Suprapubic skin (tissue), 4 donors: ENCODE results near the gene ATE1. TPM values are rescaled to one million over a fixed set of nuclear protein-coding genes. Genes with fewer than 3 reads are reported as not detected.

Experiments used
- DNase-seq, 2 donors: peaks; one replicate each; pipeline ENCODE4 v3.0.0-alpha.2; 2019; ENCODE audit warnings: low spot score in 2 of 2
- H3K27ac ChIP-seq: fragments of 200-600 bp; sonication (generic); one replicate; pipeline ENCODE4 v1.5.1; 2019
- H3K27me3 ChIP-seq: fragments of 200-600 bp; sonication (generic); one replicate; pipeline ENCODE4 v1.5.1; 2019
- H3K36me3 ChIP-seq: fragments of 200-600 bp; sonication (generic); one replicate; pipeline ENCODE4 v1.5.1; 2019
- H3K4me1 ChIP-seq: fragments of 200-600 bp; sonication (generic); one replicate; pipeline ENCODE4 v1.5.1; 2019
- H3K4me3 ChIP-seq: fragments of 200-600 bp; sonication (generic); one replicate; pipeline ENCODE4 v1.5.1; 2019; ENCODE audit warnings: mild to moderate bottlenecking
- H3K9me3 ChIP-seq: fragments of 200-600 bp; sonication (generic); one replicate; pipeline ENCODE4 v1.5.1; 2019
- EP300 ChIP-seq: sonication (generic); formaldehyde crosslinking; IDR thresholded peaks from one replicate; pipeline ENCODE4 v1.6.1; 2017; ENCODE audit warnings: antibody characterized with exemption
- POLR2A ChIP-seq, 2 donors: fragments of 450-650 bp; IDR thresholded peaks; one replicate each; pipeline ENCODE4 v1.6.1; 2017; ENCODE audit warnings: antibody characterized with exemption in 2 of 2, mild to moderate bottlenecking in 2 of 2, moderate library complexity in 2 of 2
- POLR2AphosphoS5 ChIP-seq, 3 donors: sonication (generic); formaldehyde crosslinking; IDR thresholded peaks; one replicate each; pipeline ENCODE4 v1.6.1; 2017; ENCODE audit warnings: antibody characterized with exemption in 3 of 3
- WGBS: methylation state at CpG from one replicate; pipeline ENCODE4 v1.1.5; 2018; 5-methylcytosine and 5-hydroxymethylcytosine counted together
- total RNA-seq, 4 donors: library from RNA; depleted of rRNA; stranded (reverse); fragments of >200 nt; gene quantifications; one replicate each; pipeline ENCODE4 v1.1.0, GENCODE V29; 2016
- TF ChIP-seq, protein P1 (sequence below), 2 donors: fragments of 200-600 bp in 1 of 2; fragments of 450-650 bp in 1 of 2; sonication (generic) in 1 of 2; IDR thresholded peaks; one replicate each; pipeline ENCODE4 v1.5.1; 2016 to 2019; ENCODE audit warnings: antibody characterized with exemption in 2 of 2, mild to moderate bottlenecking in 1 of 2, moderate library complexity in 1 of 2

Gene ATE1
- total RNA-seq, 4 donors from 2014 or later, result 20.3 to 23.2 (median 21.7) TPM

DNA sequence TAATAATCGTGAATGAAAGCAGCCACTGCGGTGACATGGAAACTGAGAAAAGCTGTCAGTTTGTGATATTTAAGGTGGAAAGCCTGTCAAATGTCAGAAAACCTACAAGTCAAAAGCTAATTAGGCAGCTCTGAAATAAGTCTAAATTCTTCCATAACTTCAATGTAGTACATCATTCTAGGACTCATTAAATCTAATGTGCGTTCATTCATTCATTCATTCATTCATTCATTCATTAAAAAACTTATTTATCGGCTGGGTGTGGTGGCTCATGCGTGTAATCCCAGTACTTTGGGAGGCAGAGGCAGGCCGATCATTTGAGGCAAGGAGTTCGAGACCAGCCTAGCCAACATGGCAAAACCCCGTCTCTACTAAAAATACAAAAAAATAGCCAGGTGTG, 79.7 kb downstream of the ATE1 start:
- TF ChIP-seq POLR2AphosphoS5 (IDR thresholded peaks at IDR 0.05) (no peak), POLR2A (IDR thresholded peaks at IDR 0.05) (no peak), EP300 (no peak)
- TF ChIP-seq, protein P1, sequence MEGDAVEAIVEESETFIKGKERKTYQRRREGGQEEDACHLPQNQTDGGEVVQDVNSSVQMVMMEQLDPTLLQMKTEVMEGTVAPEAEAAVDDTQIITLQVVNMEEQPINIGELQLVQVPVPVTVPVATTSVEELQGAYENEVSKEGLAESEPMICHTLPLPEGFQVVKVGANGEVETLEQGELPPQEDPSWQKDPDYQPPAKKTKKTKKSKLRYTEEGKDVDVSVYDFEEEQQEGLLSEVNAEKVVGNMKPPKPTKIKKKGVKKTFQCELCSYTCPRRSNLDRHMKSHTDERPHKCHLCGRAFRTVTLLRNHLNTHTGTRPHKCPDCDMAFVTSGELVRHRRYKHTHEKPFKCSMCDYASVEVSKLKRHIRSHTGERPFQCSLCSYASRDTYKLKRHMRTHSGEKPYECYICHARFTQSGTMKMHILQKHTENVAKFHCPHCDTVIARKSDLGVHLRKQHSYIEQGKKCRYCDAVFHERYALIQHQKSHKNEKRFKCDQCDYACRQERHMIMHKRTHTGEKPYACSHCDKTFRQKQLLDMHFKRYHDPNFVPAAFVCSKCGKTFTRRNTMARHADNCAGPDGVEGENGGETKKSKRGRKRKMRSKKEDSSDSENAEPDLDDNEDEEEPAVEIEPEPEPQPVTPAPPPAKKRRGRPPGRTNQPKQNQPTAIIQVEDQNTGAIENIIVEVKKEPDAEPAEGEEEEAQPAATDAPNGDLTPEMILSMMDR (IDR thresholded peaks at IDR 0.05), result no peak
- H3K9me3 ChIP-seq, result peaks cover 5% of the 10 kb centered on the region
- H3K36me3 ChIP-seq, result peaks cover 13% of the 10 kb centered on the region
- DNase-seq, result no peak
- no peaks in the 10 kb centered on the region for H3K27me3 ChIP-seq
- no peak overlapping the region for H3K4me3 ChIP-seq
- no peak overlapping the region for H3K27ac ChIP-seq
- H3K4me1 ChIP-seq, result no peaks in the 10 kb centered on the region
- 91% methylated on average over 8 of the region's 8 CpGs for WGBS

DNA sequence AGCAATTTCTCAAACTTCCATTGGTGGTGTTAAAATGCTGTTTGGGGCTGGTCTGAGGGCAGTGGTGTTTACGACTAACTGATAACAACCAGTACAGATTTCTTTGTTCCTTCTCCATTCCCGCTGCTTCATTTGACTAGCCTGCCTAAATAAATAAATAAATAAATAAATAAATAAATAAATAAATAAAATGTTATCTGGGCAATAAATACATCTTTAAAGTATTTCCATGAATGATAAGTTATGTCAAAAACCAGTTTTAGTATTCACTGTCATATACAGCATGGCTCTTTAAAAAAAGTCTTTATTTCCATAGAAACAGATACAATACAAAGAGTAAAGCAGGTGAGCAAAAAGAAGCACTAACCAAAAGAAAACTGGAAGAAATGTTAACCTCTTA, 81.3 kb downstream of the ATE1 start:
- TF ChIP-seq POLR2A (IDR thresholded peaks at IDR 0.05) (no peak), POLR2AphosphoS5 (IDR thresholded peaks at IDR 0.05) (no peak), EP300 (no peak)
- TF ChIP-seq, protein P1 (IDR thresholded peaks at IDR 0.05), result no peak
- Histone ChIP-seq H3K4me3 (no peak overlapping the region), H3K4me1 (no peaks in the 10 kb centered on the region), H3K9me3 (peaks cover 5% of the 10 kb centered on the region), H3K27ac (no peak overlapping the region), H3K27me3 (no peaks in the 10 kb centered on the region), H3K36me3 (peaks cover 13% of the 10 kb centered on the region)
- 98% methylated on average over 2 of the region's 2 CpGs for WGBS
- DNase-seq, result no peak

DNA sequence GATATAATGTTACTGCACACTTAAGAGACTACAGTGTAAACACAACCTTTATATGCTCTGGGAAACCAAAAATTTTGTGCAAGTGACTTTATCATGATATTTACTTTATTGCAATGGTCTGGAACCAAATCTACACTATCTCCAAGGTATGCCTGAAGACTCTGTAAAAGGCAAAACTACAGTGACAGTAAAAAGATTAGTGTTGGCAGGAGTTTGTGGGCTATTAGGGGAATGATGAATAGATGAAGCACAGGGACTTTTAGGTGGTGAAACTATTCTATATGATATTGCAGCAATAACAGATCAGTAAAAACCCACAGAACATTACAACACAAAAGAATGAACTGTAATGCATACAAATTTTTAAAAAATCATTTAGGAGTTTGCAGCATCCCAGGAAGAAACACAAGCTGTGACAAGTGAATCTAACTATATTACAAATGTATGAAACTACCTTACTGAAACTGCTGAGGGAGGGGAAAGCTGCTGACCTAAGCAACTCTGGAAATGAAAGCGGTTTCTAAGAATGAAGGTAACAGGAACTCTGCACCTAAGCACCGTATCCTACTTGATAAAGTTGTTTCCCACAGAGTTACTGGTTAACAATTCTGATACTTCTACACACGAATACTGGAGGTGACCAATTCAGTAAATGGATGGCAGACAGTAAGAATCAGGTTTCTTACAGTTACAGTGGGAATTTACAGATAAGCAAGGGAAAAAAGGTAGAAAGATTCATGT, 82.6 kb downstream of the ATE1 start:
- no peak overlapping the region for H3K27ac ChIP-seq
- 95% methylated on average over 3 of the region's 3 CpGs for WGBS
- peaks cover 5% of the 10 kb centered on the region for H3K9me3 ChIP-seq
- H3K4me3 ChIP-seq, result no peak overlapping the region
- H3K36me3 ChIP-seq, result peaks cover 7% of the 10 kb centered on the region
- H3K4me1 ChIP-seq, result no peaks in the 10 kb centered on the region
- DNase-seq, result no peak
- no peak for TF ChIP-seq POLR2A (IDR thresholded peaks at IDR 0.05)
- no peak for TF ChIP-seq POLR2AphosphoS5 (IDR thresholded peaks at IDR 0.05)
- TF ChIP-seq EP300, result no peak
- TF ChIP-seq, protein P1 (IDR thresholded peaks at IDR 0.05), result no peak
- no peaks in the 10 kb centered on the region for H3K27me3 ChIP-seq

DNA sequence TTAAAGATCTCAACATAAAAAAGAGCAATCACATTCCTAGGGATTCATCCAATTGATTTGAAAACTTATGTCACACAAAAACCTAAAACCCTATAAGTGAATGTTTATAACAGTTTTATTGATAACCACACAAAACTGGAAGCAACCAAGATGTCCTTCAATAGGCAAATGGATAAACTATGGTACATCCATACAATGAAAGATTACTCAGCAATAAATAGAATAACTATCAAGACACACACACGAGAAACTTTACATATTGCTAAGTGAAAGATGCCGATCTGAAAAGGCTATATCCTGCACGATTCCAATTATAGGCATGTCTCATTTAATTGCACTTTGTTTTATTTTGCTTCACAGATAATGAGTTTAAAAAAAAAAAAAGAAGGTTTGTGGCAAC, 83.3 kb downstream of the ATE1 start:
- 80% methylated on average over 3 of the region's 3 CpGs for WGBS

DNA sequence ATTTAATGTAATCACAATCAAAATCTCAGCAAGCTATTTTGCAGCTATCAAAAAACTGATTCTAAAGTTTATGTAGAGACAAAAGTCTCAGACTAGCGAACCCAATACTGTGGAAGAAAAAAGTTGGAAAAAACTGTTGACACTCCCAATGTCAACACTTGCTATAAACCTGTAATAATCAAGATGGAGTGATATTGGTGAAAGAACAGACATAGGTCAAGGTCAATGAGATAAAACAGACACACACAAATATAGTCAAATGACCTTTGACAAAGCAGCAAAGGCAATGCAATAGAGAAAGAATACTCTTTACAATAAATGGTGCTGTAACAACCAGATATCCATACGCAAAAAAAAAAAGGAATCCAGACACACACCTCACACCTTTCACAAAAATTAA, 84.5 kb downstream of the ATE1 start:
- H3K4me1 ChIP-seq, result no peaks in the 10 kb centered on the region
- H3K27me3 ChIP-seq, result no peaks in the 10 kb centered on the region
- H3K27ac ChIP-seq, result no peak overlapping the region
- TF ChIP-seq, protein P1 (IDR thresholded peaks at IDR 0.05), result no peak
- TF ChIP-seq POLR2AphosphoS5 (IDR thresholded peaks at IDR 0.05) (no peak), POLR2A (IDR thresholded peaks at IDR 0.05) (no peak), EP300 (no peak)
- DNase-seq, result no peak
- WGBS, result 95% methylated on average over 2 of the region's 2 CpGs
- peaks cover 5% of the 10 kb centered on the region for H3K9me3 ChIP-seq
- H3K36me3 ChIP-seq, result peaks cover 7% of the 10 kb centered on the region
- no peak overlapping the region for H3K4me3 ChIP-seq

More for the DNA sequence above, 83.3 kb downstream of the ATE1 start:
- no peak for TF ChIP-seq POLR2A (IDR thresholded peaks at IDR 0.05)
- no peak for TF ChIP-seq EP300
- no peak for TF ChIP-seq POLR2AphosphoS5 (IDR thresholded peaks at IDR 0.05)
- TF ChIP-seq, protein P1 (IDR thresholded peaks at IDR 0.05), result no peak
- no peak for DNase-seq
- Histone ChIP-seq H3K27me3 (no peaks in the 10 kb centered on the region), H3K9me3 (peaks cover 5% of the 10 kb centered on the region), H3K36me3 (peaks cover 7% of the 10 kb centered on the region), H3K4me1 (no peaks in the 10 kb centered on the region), H3K4me3 (no peak overlapping the region), H3K27ac (no peak overlapping the region)
